ENCODE data around the gene CIAO2A. TPM values are rescaled to one million over a fixed set of nuclear protein-coding genes. Genes with fewer than 3 reads are reported as not detected.
A peak's percentile ranks its signal among the peaks of the same experiment; 100 is the strongest.

Gene CIAO2A
- polyA plus RNA-seq (2013) = 78.1 TPM

GRCh38 chr15:64093627-64094417 is at the start of gene CIAO2A:
TSS of gene CIAO2A (minus strand) at chr15:64093838. CDS start at chr15:64093768, 70 bp downstream.
- Histone ChIP-seq H3K27me3 (replicated peaks in 2 of 5; ENCODE audit: control insufficient read depth in 4 of 5, insufficient read depth in 5 of 5, low read length in 4 of 5) (no peaks in the 10 kb centered on the region), H3K27ac (ENCODE audit: insufficient read depth in 1 of 2, low read depth in 1 of 2, low read length in 2 of 2, poor library complexity in 1 of 2, severe bottlenecking in 2 of 2) (peak within 1 kb of the TSS; percentile 86 to 93), H3K9me3 (ENCODE audit: control extremely low read depth in 1 of 5, control insufficient read depth in 4 of 5, insufficient read depth in 2 of 5, low read depth in 1 of 5, low read length in 4 of 5) (no peaks in the 10 kb centered on the region), H3K36me3 (ENCODE audit: control insufficient read depth in 4 of 4, insufficient read depth in 4 of 4, low read length in 3 of 4) (peaks cover 0 to 7% (median 0%) of the 10 kb centered on the region in 4 experiments), H3K4me3 (ENCODE audit: control insufficient read depth in 1 of 7, extremely low read depth in 1 of 7, insufficient read depth in 4 of 7, low read depth in 2 of 7, low read length in 6 of 7) (peak within 1 kb of the TSS; percentile 87 to 98 (median 95)), H3K4me1 (ENCODE audit: control extremely low read depth in 1 of 4, control insufficient read depth in 4 of 4, insufficient read depth in 4 of 4, low read length in 3 of 4) (peaks cover 32 to 78% (median 58%) of the 10 kb centered on the region in 4 experiments)
- CTCF ChIA-PET = interaction anchor here (1.2 to 2.1 kb wide), 3 partner anchors 11 to 59 kb away, joined by 3 to 6 read pairs (median 4); no protein-coding TSS in a partner anchor
- peak; percentile 99 for DNase-seq
- POLR2A ChIA-PET = interaction anchor here (0.8 kb wide), 1 partner anchor 488 kb away, joined by 4 read pairs; no protein-coding TSS in a partner anchor
- WGBS (ENCODE audit: insufficient coverage) = under 1% methylated on average over 32 of the region's 41 CpGs

GRCh38 chr15:64143276-64143675 is 49.6 kb upstream of the CIAO2A start:
- no peak overlapping the region for H3K4me3 ChIP-seq (ENCODE audit: control insufficient read depth in 1 of 7, extremely low read depth in 1 of 7, insufficient read depth in 4 of 7, low read depth in 2 of 7, low read length in 6 of 7)
- H3K27ac ChIP-seq (ENCODE audit: insufficient read depth in 1 of 2, low read depth in 1 of 2, low read length in 2 of 2, poor library complexity in 1 of 2, severe bottlenecking in 2 of 2) = no peak overlapping the region
- no peak for DNase-seq
- no peaks in the 10 kb centered on the region for H3K27me3 ChIP-seq (replicated peaks in 2 of 5; ENCODE audit: control insufficient read depth in 4 of 5, insufficient read depth in 5 of 5, low read length in 4 of 5)
- WGBS (ENCODE audit: insufficient coverage) = 97% methylated on average over 4 of the region's 6 CpGs
- POLR2A ChIA-PET = interaction anchor here (0.6 kb wide), 1 partner anchor 271 kb away, joined by 4 read pairs; no protein-coding TSS in a partner anchor
- CTCF ChIA-PET = interaction anchor here (3.3 kb wide), 1 partner anchor 11 kb away, joined by 23 read pairs; no protein-coding TSS in a partner anchor
- H3K9me3 ChIP-seq (ENCODE audit: control extremely low read depth in 1 of 5, control insufficient read depth in 4 of 5, insufficient read depth in 2 of 5, low read depth in 1 of 5, low read length in 4 of 5) = no peaks in the 10 kb centered on the region
- H3K36me3 ChIP-seq (ENCODE audit: control insufficient read depth in 4 of 4, insufficient read depth in 4 of 4, low read length in 3 of 4) = peaks cover 11 to 49% (median 26%) of the 10 kb centered on the region in 4 experiments
- H3K4me1 ChIP-seq (ENCODE audit: control extremely low read depth in 1 of 4, control insufficient read depth in 4 of 4, insufficient read depth in 4 of 4, low read length in 3 of 4) = no peaks in the 10 kb centered on the region

GRCh38 chr15:64141798-64142512 is 48.3 kb upstream of the CIAO2A start:
- H3K36me3 ChIP-seq (ENCODE audit: control insufficient read depth in 4 of 4, insufficient read depth in 4 of 4, low read length in 3 of 4) = peaks cover 13 to 62% (median 38%) of the 10 kb centered on the region in 4 experiments
- no peak for DNase-seq
- WGBS (ENCODE audit: insufficient coverage) = 97% methylated on average over 7 of the region's 8 CpGs

GRCh38 chr15:64138331-64138941 is 44.8 kb upstream of the CIAO2A start:
- no peaks in the 10 kb centered on the region for H3K4me1 ChIP-seq (ENCODE audit: control extremely low read depth in 1 of 4, control insufficient read depth in 4 of 4, insufficient read depth in 4 of 4, low read length in 3 of 4)
- H3K36me3 ChIP-seq (ENCODE audit: control insufficient read depth in 4 of 4, insufficient read depth in 4 of 4, low read length in 3 of 4) = peaks cover 29 to 70% (median 55%) of the 10 kb centered on the region in 4 experiments
- no peak overlapping the region for H3K27ac ChIP-seq (ENCODE audit: insufficient read depth in 1 of 2, low read depth in 1 of 2, low read length in 2 of 2, poor library complexity in 1 of 2, severe bottlenecking in 2 of 2)
- ChIA-PET CTCF (interaction anchor here (1.4 to 1.9 kb wide), 2 partner anchors 16 to 19 kb away, joined by 4 to 7 read pairs; no protein-coding TSS in a partner anchor), POLR2A (no interaction called here)
- DNase-seq = no peak
- H3K9me3 ChIP-seq (ENCODE audit: control extremely low read depth in 1 of 5, control insufficient read depth in 4 of 5, insufficient read depth in 2 of 5, low read depth in 1 of 5, low read length in 4 of 5) = no peaks in the 10 kb centered on the region
- H3K27me3 ChIP-seq (replicated peaks in 2 of 5; ENCODE audit: control insufficient read depth in 4 of 5, insufficient read depth in 5 of 5, low read length in 4 of 5) = no peaks in the 10 kb centered on the region
- 98% methylated on average over 3 of the region's 4 CpGs for WGBS (ENCODE audit: insufficient coverage)
- H3K4me3 ChIP-seq (ENCODE audit: control insufficient read depth in 1 of 7, extremely low read depth in 1 of 7, insufficient read depth in 4 of 7, low read depth in 2 of 7, low read length in 6 of 7) = no peak overlapping the region

More at GRCh38 chr15:64141798-64142512, 48.3 kb upstream of the CIAO2A start:
- POLR2A ChIA-PET = no interaction called here
- Histone ChIP-seq H3K9me3 (ENCODE audit: control extremely low read depth in 1 of 5, control insufficient read depth in 4 of 5, insufficient read depth in 2 of 5, low read depth in 1 of 5, low read length in 4 of 5) (no peaks in the 10 kb centered on the region), H3K4me3 (ENCODE audit: control insufficient read depth in 1 of 7, extremely low read depth in 1 of 7, insufficient read depth in 4 of 7, low read depth in 2 of 7, low read length in 6 of 7) (no peak overlapping the region), H3K27me3 (replicated peaks in 2 of 5; ENCODE audit: control insufficient read depth in 4 of 5, insufficient read depth in 5 of 5, low read length in 4 of 5) (no peaks in the 10 kb centered on the region), H3K27ac (ENCODE audit: insufficient read depth in 1 of 2, low read depth in 1 of 2, low read length in 2 of 2, poor library complexity in 1 of 2, severe bottlenecking in 2 of 2) (no peak overlapping the region), H3K4me1 (ENCODE audit: control extremely low read depth in 1 of 4, control insufficient read depth in 4 of 4, insufficient read depth in 4 of 4, low read length in 3 of 4) (no peaks in the 10 kb centered on the region)
- CTCF ChIA-PET = interaction anchor here (2.0 to 3.3 kb wide), 2 partner anchors 8 to 12 kb away, joined by 4 to 23 read pairs; no protein-coding TSS in a partner anchor

GRCh38 chr15:64137226-64137833 is 43.7 kb upstream of the CIAO2A start:
- peaks cover 26 to 70% (median 56%) of the 10 kb centered on the region in 4 experiments for H3K36me3 ChIP-seq (ENCODE audit: control insufficient read depth in 4 of 4, insufficient read depth in 4 of 4, low read length in 3 of 4)
- no peak overlapping the region for H3K4me3 ChIP-seq (ENCODE audit: control insufficient read depth in 1 of 7, extremely low read depth in 1 of 7, insufficient read depth in 4 of 7, low read depth in 2 of 7, low read length in 6 of 7)
- ChIA-PET POLR2A (no interaction called here), CTCF (interaction anchor here (1.4 to 1.9 kb wide), 2 partner anchors 17 to 18 kb away, joined by 4 to 7 read pairs; no protein-coding TSS in a partner anchor)
- H3K4me1 ChIP-seq (ENCODE audit: control extremely low read depth in 1 of 4, control insufficient read depth in 4 of 4, insufficient read depth in 4 of 4, low read length in 3 of 4) = no peaks in the 10 kb centered on the region
- no peaks in the 10 kb centered on the region for H3K9me3 ChIP-seq (ENCODE audit: control extremely low read depth in 1 of 5, control insufficient read depth in 4 of 5, insufficient read depth in 2 of 5, low read depth in 1 of 5, low read length in 4 of 5)
- peak in 1 of 3 donors; percentile 14 for DNase-seq
- no peak overlapping the region for H3K27ac ChIP-seq (ENCODE audit: insufficient read depth in 1 of 2, low read depth in 1 of 2, low read length in 2 of 2, poor library complexity in 1 of 2, severe bottlenecking in 2 of 2)
- WGBS (ENCODE audit: insufficient coverage) = 89% methylated on average over 6 of the region's 8 CpGs
- no peaks in the 10 kb centered on the region for H3K27me3 ChIP-seq (replicated peaks in 2 of 5; ENCODE audit: control insufficient read depth in 4 of 5, insufficient read depth in 5 of 5, low read length in 4 of 5)

- H3K27ac ChIP-seq (ENCODE audit: insufficient read depth in 1 of 2, low read depth in 1 of 2, low read length in 2 of 2, poor library complexity in 1 of 2, severe bottlenecking in 2 of 2) = no peak overlapping the region
- H3K9me3 ChIP-seq (ENCODE audit: control extremely low read depth in 1 of 5, control insufficient read depth in 4 of 5, insufficient read depth in 2 of 5, low read depth in 1 of 5, low read length in 4 of 5) = no peaks in the 10 kb centered on the region
- no peaks in the 10 kb centered on the region for H3K27me3 ChIP-seq (replicated peaks in 2 of 5; ENCODE audit: control insufficient read depth in 4 of 5, insufficient read depth in 5 of 5, low read length in 4 of 5)
- no peak for DNase-seq
- 97% methylated on average over 4 of the region's 7 CpGs for WGBS (ENCODE audit: insufficient coverage)
- H3K4me1 ChIP-seq (ENCODE audit: control extremely low read depth in 1 of 4, control insufficient read depth in 4 of 4, insufficient read depth in 4 of 4, low read length in 3 of 4) = no peaks in the 10 kb centered on the region
- ChIA-PET POLR2A (no interaction called here), CTCF (interaction anchor here (0.6 to 1.9 kb wide), 3 partner anchors 8 to 888 kb away, joined by 3 to 7 read pairs (median 6); no protein-coding TSS in a partner anchor)
- peaks cover 34 to 74% (median 62%) of the 10 kb centered on the region in 4 experiments for H3K36me3 ChIP-seq (ENCODE audit: control insufficient read depth in 4 of 4, insufficient read depth in 4 of 4, low read length in 3 of 4)
- no peak overlapping the region for H3K4me3 ChIP-seq (ENCODE audit: control insufficient read depth in 1 of 7, extremely low read depth in 1 of 7, insufficient read depth in 4 of 7, low read depth in 2 of 7, low read length in 6 of 7)
These were observed 42.7 kb upstream of the CIAO2A start for GRCh38 chr15:64136347-64136746.
